ENCODE measurements around the gene PDE4C. TPM values are rescaled to one million over a fixed set of nuclear protein-coding genes. Genes with fewer than 3 reads are reported as not detected.
A peak's percentile ranks its signal among the peaks of the same experiment; 100 is the strongest.

PDE4C gene
- total and polyA plus RNA-seq, 10 of the 15 experiments (the other 5 are each of a cell fraction or from before 2014, with no cell fraction given): 0.08 to 0.73 (median 0.34) TPM

GRCh38 chr19:18229474-18229873, 3.2 kb upstream of the PDE4C start:
- H3K27ac ChIP-seq (ENCODE audit: control insufficient read depth, insufficient read depth): no peak overlapping the region
- in situ Hi-C loops (cut with MboI) (no loop called here), intact Hi-C loops (cut with micrococcal nuclease; ENCODE audit: unreplicated experiment) (no loop called here)
- TF ChIP-seq TAF1 (IDR thresholded peaks at IDR 0.05; ENCODE audit: borderline replicate concordance, low read depth, low read length): no peak
- peak; percentile 20; the same call in 1 of the 2 replicates for TF ChIP-seq RAD21 (IDR thresholded peaks at IDR 0.05; ENCODE audit: insufficient read depth, low read depth, low read length)
- TF ChIP-seq KAT2A (conservative IDR thresholded peaks at IDR 0.05; ENCODE audit: control insufficient read depth, low read depth, low read length): no peak
- TF ChIP-seq MEF2B (IDR thresholded peaks at IDR 0.05; ENCODE audit: partially characterized antibody, poor library complexity, severe bottlenecking): no peak
- TF ChIP-seq CTCF (IDR thresholded peaks at IDR 0.05 in 2 of 3, conservative IDR thresholded peaks at IDR 0.05 in 1 of 3; ENCODE audit: control insufficient read depth in 2 of 3, extremely low read depth in 1 of 3, insufficient read depth in 1 of 3, low read depth in 3 of 3, low read length in 3 of 3): peak; percentile 26 to 56 (median 55)
- TF ChIP-seq WRNIP1 (IDR thresholded peaks at IDR 0.05; ENCODE audit: borderline replicate concordance, low read depth, low read length): no peak
- no peak for TF ChIP-seq ZNF592 (IDR thresholded peaks at IDR 0.05)
- TF ChIP-seq SMARCA5 (IDR thresholded peaks at IDR 0.05): peak; percentile 62; the same call in 1 of the 2 replicates
- no peak for TF ChIP-seq SREBF1 (IDR thresholded peaks at IDR 0.05; ENCODE audit: low read length)
- TF ChIP-seq ZNF217 (IDR thresholded peaks at IDR 0.05): peak; percentile 28; the same call in 1 of the 2 replicates
- no peak overlapping the region for H3K4me2 ChIP-seq (ENCODE audit: control insufficient read depth, insufficient read depth)
- peaks cover 14% of the 10 kb centered on the region for H3K4me1 ChIP-seq (ENCODE audit: control insufficient read depth, insufficient read depth, low read length)
- RAD21 ChIA-PET (ENCODE audit: unreplicated experiment): interaction anchor here (0.8 kb wide), 1 partner anchor 25 kb away, joined by 3 read pairs; no protein-coding TSS in a partner anchor
- DNase-seq (ENCODE audit: low read depth, low spot score) (no peak), ATAC-seq (no peak), FAIRE-seq (no peak)
- POLR2A ChIA-PET: no interaction called here
- no peaks in the 10 kb centered on the region for H3K79me2 ChIP-seq (ENCODE audit: control insufficient read depth, insufficient read depth, low read length)
- H2AFZ ChIP-seq (ENCODE audit: control insufficient read depth, low read depth, low read length): no peak overlapping the region
- no peaks in the 10 kb centered on the region for H4K20me1 ChIP-seq (ENCODE audit: control insufficient read depth, insufficient read depth)
- H3K27me3 ChIP-seq (replicated peaks in 1 of 2; ENCODE audit: control insufficient read depth in 2 of 2, insufficient read depth in 2 of 2, low read length in 1 of 2): peaks cover 0 to 3% of the 10 kb centered on the region in 2 experiments; a peak in 2 of 4 replicates
- no peaks in the 10 kb centered on the region; the same call in 2 of the 3 replicates for H3K9me3 ChIP-seq (replicated peaks; ENCODE audit: control insufficient read depth, insufficient read depth, low read length)
- SMC1A ChIA-PET (ENCODE audit: uncharacterized antibody, unreplicated experiment): interaction anchor here (1.0 to 1.1 kb wide), 2 partner anchors 93 to 99 kb away, joined by 3 to 5 read pairs; no protein-coding TSS in a partner anchor
- 0% methylated on average over 5 of the region's 5 CpGs for WGBS (ENCODE audit: insufficient coverage, insufficient replicate concordance, low lambda C conversion rate, missing lambda C conversion rate)
- no peaks in the 10 kb centered on the region for H3K36me3 ChIP-seq (ENCODE audit: control insufficient read depth in 2 of 2, insufficient read depth in 2 of 2, low read length in 1 of 2)
- no peak overlapping the region for H3K9ac ChIP-seq (ENCODE audit: control insufficient read depth, insufficient read depth, low read length)
- BruUV-seq (replicated peaks): no TSS peak
- H3K4me3 ChIP-seq: no peak overlapping the region
- CTCF ChIA-PET: interaction anchor here (0.9 to 3.4 kb wide), 7 partner anchors 11 to 99 kb away, joined by 4 to 20 read pairs (median 5); no protein-coding TSS in a partner anchor
